M059J (cell line): ENCODE measurements around the gene GRPEL1. TPM values are rescaled to one million over a fixed set of nuclear protein-coding genes. Genes with fewer than 3 reads are reported as not detected.
"Not testable (repeated sequence)": the region's sequence is repeated elsewhere in the genome, so short reads cannot be mapped to it uniquely, and the experiment has no call there.

Experiments
- DNase-seq: peaks from one replicate; pipeline ENCODE4 v3.0.0-alpha.2; 2012; ENCODE audit warnings: low read depth
- total RNA-seq: library from RNA; depleted of rRNA; stranded (reverse); fragments of >200 nt; shearing (Covaris generic); gene quantifications from 2 replicates; pipeline ENCODE4 v1.2.3, GENCODE V29; 2014; rRNA removed

GRPEL1 gene
- total RNA-seq: 36.7 and 52.5 TPM in 2 replicates

DNA sequence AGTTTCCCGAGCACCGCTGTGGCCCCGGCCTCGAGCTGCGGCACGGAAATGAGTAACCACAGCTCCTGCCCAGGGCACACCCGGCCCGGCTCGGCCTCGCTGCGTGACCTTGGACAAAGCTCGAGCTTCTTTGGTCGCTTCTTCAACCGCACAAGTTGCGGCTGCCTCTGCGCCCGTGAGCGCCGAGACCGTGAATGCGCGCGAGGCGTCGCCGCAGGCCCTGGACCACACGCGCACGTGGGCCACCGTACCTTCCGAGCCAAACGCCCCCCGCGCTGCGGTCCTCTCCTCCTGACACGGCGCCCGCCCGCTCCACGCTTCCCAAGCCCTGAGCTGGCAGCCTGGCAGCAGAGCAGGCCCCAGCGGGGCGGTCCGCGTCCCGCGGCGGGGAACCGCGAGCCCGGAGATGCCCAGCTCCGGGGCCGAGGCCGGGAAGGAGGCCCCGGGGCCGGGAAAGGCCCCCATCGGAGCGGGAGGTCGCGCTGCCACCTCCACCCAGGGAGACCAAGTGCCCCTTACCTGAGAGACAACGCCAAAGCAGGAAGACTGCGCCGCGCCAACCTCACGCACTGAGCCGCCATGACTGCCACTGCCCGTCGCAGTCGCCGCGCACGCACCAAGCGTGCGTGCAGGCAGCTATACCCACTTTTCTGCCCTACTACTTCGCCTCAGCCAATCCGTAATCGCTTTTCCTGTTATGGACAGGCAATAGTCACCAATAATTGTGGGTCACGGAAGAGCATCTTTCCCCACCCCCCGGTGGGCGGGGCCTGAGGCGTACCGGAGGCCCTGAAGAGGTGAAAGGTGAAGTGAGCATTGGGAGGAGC, at the start of gene GRPEL1:
GRPEL1 (minus strand) TSS at position 613 of the 827 bp plus-strand sequence; CDS start at position 581, 32 bp downstream.
- peak; percentile 99 for DNase-seq

DNA sequence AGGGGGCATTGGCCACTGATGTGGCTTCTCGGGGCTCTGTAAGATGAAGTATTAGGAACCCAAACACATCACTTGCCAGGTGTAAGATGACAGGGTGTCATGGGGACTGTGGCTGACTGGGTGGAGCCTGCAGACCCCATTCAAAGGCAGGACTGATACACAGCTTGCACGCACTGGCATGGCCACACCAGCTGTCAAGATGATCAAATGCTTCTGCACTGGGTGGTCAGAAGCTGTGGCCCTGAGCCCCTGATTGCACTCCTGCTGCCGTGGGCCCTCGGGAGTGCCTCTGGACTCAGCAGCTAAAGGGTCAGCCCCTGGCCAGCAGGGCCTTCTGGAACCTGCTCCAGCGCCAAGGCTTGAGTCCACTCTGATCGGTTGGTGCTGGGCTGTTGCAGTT, 48.8 kb upstream of the GRPEL1 start:
- DNase-seq: no peak

DNA sequence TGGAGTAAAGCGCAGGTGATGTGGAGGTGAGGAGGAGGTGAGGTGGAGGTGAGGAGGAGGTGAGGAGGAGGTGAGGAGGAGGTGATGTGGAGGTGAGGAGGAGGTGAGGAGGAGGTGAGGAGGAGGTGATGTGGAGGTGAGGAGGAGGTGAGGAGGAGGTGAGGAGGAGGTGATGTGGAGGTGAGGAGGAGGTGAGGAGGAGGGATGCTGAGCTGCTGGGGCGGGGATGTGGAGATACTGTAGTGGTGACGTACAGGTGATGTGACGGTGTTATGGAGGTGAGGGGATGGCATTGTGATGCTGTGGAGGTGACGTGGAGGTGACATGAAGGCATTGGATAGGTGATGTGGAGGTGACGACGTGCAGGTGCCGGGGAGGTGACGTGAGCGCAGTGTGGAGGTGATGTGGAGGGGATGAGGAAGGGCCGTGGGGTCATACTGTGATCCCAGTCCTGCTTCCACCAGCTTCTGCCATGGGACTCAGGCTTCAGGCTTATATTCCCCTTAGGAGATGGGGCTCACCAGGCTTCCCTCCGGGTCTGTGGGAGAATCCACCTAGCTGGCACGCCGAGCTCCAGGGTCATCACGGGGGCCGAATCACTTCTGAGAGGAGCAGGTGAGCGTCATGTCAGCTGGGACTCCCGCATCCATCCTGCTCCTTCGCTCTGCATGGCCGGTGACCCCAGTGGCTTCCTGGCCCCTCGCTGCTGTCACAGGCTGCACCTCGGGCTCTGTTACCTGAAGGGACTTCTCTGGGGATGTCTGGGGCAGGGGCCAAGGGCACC, 47.9 kb upstream of the GRPEL1 start:
- no peak for DNase-seq

DNA sequence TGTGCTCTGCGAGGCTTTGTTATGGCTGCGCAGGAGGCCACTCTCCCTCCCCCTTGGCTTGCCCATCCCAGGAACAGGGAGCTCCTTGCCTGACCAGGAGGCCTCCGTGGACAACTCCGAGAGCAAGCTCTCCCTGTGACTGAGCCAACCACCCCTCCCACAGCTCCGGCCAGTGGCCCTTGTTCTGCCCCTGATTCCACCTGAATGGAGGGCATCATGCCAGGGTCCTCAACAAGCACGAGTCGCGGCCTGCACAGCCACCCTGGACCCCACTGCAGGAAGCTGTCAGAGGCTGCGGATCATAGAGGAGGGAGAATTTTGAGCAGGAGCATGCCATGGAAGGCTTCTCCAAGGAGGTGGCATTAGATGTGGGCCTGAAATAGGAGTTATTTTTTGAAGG, 44.8 kb upstream of the GRPEL1 start:
- DNase-seq: no peak

DNA sequence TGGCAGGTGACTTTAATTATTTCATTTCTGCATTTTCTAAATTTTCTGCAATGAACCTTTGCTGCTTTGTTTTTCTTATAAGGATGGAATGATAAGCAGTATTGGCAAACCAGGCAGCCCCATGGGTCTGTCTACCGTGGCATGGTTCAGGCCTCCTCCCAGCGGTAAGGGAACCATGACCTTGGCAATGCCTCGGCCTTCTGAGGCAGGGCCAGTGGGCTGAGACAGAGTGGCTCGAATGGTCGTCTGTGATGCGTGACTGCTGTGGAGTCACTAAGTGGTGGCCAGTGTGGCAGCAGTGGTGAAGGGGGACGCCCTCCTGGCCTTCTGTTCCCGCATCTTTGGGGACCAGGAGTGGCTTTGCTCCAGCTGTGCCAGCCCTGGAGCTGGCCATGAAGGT, 43.6 kb upstream of the GRPEL1 start:
- no peak for DNase-seq

DNA sequence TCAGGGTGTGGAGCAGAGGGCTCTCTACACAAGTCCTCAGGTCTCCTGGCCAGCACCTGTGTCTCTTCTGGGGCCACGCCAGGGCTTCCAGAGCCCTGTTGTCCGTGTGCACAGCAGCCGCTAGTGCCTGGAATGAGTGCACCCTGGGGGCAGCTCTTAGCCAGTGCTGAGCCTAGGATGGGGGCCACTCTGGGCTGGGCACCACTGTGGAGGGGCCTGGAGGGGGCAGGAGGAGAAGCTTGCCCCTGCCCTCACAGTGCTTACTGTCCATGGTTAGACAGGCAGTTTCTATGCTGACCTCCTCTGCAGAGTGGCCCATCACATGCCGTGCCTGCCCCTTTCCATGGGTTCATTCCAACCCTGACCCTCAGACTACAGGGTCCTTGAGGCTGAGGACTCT, 42.7 kb upstream of the GRPEL1 start:
- no peak for DNase-seq

DNA sequence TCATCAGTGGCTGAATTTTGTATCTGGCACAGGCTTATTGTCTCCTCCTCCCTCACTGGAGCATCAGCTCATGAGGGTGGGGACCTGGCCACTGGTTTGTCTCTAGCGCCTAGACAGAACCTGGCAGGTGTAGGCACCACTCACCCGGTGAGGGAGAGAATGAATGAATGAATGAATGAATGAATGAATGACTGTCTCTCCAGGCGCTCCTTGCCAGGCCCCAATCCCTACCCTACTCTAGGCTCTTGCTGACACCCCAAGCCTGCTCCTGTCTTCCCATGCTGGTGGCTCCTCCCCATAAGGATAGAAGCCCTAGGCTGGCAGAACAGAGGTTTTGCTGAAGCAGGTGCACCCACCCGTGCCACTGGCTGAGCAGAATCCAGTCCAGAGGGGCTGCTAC, 41.3 kb upstream of the GRPEL1 start:
- no peak for DNase-seq

DNA sequence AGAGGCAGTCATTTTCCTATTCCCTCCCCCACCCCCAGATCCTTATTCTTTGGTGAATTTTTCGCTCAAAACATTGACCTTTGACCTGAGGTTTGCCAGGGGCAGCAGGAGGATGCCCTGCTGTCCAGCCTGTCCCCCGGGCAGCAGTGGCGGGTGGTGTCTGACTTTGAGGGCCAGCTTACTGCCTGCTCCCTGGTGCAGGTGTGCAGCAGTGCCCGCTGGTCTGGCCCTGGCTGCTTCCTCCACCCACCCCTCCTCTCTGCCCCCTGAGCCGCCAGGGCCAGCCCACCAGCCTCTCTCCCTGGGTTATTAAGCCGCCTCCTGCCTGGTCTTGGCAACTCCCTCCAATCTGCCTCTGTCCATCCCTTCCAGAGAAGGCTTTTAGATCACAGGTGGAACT, 40.8 kb upstream of the GRPEL1 start:
- no peak for DNase-seq

DNA sequence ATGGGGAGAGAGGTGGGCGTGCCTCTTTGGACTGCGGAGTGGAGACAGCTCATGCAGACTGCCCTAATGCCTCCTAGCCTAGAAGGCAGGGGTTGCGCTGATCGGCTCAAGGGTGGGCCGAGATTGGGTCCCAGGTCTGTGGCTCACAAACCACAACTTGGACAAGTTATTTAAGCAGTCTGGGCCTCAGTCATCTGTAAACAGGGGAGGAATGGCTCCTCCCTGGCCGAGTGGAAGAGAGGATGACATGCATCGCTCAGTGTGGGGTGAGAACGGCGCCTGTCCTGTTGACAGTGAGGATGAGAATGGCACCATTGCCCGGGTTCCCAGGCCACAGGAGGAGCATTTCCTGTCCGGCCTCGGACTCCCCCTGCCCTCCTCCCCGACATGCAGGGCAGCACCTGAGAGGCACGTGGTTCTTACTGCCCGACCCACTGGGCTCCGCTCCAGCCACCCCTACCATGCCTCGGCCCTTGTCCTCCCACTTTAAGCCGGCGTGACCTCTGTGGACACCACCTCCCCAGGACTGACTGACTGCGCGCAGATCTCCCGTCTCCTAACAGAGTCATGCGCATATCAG, 40.3 kb upstream of the GRPEL1 start:
- DNase-seq: no peak

DNA sequence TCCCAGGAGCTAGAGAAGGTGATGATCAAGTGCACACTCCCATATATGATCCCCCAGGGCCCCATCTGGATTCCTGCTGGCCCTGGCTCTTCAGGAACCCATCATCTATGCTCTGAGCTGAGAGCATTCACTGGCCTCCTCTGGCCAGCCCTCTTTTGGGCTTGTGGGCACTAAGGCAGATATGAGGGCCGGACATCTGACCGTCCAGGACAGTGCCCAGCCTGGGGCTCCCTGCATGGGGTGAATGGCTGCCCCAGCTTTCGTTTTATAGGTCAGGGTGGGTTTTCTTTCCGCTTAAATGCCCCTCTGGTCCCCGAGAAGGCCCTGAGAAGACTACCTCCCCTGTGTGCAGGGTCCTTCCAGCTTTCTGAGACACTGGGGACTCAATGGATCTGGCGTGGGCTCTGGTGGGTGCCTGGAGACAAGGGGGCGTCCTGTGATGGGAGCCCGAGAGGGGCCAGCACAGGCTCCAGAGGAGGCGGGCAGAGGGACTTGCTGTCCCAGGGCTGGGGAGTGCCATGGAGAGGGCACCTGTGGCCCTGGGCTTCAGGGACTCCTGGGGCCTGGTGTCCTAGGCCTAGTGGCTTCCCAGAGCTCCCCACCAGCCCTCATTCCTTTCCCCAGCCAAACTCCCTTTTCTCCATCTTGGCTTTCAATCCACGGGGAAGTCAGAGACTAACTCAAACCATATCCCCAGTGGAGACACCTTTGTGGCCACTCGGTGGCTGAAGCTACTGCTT, 39.5 kb upstream of the GRPEL1 start:
- no peak for DNase-seq

DNA sequence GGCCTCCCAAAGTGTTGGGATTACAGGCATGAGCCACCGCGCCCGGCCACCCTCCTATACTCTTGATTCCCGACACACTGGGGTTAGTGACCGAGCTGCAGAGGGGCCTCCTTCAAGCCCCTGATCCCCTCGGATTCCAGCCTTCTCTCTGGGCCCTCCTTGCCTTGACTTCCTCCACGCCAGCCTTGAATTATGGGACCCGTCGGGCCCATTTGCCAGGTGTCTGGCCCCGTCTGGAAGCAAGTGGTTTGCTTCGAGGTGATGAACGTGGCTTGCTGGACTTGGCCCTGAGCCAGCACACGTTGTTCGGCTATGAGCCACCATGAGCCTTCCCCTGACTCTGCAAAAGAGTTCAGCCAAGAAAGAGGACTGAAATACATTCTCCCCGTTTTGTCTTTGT, 37.4 kb upstream of the GRPEL1 start:
- peak; percentile 13 for DNase-seq

DNA sequence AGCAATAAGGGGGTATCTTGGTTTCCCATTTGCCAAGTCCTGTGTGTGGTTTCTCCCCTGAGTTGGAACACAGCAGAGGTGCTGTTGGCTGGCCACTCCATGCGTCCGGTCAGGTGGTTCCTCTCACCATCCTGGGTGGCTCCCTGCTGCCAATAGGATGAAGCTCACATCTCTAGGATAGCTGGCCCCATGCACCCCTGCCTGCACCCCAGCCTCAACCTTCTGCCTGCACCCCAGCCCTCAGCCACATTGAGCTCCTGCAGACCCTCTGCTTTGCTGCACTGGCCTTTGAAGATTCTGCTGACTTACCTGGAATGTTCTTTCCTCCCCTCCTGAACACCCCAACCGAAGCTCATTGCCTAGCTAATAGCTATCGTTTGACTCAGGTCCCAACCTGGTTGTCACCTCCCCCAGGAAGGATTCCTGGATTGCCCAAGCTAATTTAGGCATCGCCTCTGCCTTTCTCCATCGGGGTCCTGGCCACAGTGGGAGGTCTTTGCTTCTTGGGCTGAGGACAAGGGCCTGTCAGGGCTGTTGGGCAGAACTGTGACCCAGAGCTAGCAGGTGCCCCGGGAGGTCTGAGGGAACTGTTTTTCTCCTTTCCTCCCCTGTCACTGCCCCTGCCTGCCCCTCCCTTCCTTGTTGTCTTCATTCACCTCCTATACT, 36.6 kb upstream of the GRPEL1 start:
- no peak for DNase-seq

DNA sequence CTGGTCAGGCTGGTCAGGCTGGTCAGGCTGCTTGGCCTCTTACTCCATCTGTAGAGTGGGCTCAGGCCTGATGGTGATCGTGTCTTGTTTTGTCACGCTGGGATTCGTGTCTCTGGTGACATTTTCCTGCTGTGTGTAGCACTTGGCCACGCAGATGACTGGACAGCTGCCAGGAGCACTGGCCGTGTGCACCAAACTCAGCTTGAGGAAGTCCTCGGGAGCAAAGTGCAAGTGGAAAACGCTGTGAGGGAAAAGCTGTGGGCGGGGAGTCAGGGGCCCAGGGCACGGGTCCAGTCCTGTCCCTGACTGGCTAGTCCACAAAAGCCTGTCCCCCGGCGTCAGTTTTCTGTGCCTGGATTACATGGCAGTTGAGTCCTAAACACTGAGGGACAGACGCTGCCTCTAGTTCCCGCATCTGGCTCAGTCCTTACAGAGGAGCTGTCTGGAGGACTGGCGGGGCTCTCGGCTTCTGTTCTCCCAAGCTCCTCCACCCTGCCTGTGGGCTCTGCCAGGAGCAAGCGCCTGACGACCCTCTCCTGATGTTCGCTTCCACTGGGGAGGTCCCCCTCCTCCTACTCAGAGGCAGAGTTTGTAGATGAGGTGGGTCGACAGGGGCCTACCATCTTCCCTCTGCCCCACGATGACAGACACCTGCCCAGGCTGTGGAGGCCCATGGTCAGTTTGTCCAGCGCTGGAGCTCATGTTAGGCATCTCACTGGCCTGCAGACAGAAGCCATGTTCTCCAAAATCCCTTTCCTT, 35.9 kb upstream of the GRPEL1 start:
- DNase-seq: no peak

DNA sequence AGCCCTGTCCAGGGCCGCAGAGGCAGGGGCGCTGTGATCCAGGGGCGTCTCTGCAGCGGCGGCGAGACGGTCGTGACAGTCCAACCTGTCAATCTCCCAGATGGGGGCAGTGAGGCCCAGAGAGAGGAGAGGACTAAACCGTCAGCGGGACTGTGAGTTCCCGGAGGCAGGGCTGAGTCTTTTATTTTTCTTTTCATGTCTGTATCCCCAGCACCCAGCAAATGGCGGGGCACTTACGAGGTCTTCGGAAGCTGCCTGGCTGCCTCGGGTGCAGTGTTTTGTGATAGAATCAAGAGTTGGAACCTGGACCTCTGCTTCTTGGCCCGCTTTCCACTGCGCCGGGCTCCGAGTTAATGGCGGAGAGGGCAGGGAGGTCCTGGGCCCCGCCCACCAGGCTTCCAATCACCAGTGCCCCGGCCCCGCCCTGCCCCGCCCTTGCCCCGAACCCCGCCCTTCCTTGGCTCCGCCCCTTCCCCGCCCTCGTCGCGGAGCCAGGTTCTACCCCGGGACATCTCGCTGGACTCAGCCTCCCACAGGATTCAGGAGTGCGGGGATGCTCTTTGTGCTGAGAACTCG, 35.3 kb upstream of the GRPEL1 start:
- DNase-seq: peak; percentile 78

DNA sequence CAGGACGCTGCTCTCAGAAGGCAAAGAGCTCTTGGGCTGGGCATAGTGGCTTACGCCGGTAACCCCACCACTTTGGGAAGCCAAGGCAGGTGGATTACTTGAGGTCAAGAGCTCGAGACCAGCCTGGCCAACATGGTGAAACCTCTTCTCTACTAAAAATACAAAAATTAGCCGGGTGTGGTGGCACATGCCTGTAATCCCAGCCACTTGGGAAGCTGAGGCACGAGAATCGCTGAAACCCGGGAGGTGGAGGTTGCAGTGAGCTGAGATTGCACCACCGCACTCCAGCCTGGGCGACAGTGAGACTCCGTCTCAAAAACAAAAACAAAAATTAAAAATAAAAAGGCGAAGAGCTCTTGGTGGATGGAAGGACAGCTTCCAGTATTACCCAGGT, 34.6 kb upstream of the GRPEL1 start:
- not testable (repeated sequence) for DNase-seq

DNA sequence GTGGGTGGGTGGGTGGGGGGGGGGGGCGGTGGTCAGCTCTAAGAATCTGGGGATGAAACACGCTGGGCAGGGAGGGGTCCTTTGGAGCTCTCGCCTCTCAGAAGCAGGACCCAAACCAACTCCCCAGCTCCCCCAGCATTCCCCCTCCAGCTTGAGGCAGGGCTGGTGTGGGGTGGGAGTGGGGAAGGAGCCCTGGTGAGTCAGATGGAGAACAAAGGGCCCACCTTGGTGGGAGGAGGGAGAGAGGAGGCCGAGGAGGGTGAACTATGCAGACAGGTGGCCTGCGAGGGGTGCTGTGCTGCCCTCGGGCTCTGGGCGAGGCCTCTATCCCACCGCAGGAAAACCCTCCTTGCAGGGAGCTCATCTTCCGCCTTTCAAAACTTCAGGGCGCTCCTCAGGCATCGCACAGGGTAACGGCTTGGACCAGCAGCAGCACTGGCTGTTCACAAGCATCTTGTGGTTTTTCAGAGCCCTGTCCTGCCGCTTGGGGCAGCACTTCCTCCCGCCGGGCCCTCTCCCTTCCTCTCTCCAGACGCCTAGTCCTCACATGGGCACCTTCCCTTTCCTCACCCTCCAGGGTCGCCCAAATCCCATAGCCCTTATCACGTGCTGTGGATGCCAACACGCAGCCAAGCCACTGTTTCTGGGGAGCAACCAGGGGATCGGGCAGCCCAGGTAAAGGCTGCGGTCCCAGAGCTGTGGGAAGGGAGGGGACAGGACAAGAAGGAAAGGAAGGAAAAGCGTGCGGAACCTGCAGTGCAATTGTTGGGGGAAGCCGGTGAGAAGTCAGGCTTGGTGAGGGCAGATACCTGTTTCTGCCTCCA, 34.0 kb upstream of the GRPEL1 start:
- peak; percentile 63 for DNase-seq

DNA sequence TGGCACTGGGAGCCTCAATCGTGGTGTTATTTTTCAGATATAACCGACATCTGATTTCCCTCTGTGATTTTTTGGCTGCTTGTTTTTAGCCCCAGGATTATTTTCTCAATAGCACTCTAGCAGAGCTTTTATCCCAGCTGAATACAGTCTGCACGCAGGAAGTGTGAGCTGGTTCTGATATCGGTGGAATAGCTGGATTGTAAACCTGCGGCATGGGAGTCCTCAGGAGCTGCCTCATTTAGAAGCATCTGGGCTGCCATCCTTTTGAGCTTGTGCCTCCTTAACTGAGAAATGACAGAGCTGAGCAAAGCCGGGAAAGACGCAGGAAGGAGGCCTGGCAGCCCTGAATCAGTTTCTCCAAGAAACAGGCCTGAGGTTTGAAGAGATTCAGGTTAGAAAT, 28.4 kb upstream of the GRPEL1 start:
- no peak for DNase-seq

DNA sequence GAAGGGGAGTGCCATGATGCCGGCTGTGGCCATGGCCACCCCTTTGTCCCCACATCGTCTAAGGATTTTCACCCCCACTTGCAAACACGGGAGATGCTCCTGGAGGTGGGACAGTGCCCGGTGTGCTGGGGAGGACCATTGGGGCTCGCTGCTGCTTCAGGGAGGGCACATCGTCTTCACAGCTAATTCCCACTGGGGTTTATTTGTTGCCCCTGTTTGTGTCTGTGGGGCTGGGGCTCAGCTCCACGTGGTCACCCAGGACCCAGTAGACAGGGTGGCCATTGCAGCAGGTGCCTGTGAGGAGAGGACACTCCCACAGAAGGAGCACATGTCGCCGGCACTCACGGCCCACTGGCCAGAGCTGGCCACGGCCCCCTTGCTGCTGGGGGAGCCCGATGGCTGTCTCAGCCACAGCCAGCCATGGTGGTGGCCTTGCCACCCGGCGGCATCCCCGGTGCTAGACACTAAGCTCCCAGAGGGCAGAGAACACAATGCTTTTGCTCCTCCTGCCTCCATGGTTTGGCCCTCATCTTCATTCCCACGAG, 27.8 kb upstream of the GRPEL1 start:
- DNase-seq: no peak

DNA sequence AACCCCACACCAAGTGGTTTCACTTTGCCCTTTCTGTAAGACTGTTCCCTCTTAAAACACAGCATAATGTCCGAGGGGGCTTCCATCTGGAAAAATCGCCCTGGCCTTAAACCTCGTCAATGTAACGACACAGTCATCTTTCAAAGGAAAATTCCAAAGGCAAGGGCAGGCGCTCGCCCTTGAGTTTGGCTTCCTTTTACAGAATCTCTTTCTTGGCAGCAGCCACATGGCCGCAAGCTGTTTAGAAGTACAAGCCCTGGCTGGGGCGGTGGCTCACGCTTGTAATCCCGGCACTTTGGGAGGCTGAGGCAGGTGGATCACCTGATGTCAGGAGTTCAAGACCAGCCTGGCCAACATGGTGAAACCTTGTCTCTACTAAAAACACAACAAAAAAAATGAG, 27.1 kb upstream of the GRPEL1 start:
- DNase-seq: no peak
